Nephron progenitor cell (in vitro differentiated cells): ENCODE data around the gene SLC1A1.
A peak's percentile ranks its signal among the peaks of the same experiment; 100 is the strongest.

Experiments used
- DNase-seq: peaks from one replicate; pipeline ENCODE4 v3.0.0; 2021
- H3K27ac Mint-ChIP-seq: 2 replicates; pipeline ENCODE4 v1.8.0; 2021; ENCODE audit warnings: mild to moderate bottlenecking, moderate library complexity, mixed read lengths
- H3K27me3 Mint-ChIP-seq: 2 replicates; pipeline ENCODE4 v1.8.0; 2021; ENCODE audit warnings: mild to moderate bottlenecking, low read depth, mixed read lengths; ENCODE audit not compliant: poor library complexity
- H3K36me3 Mint-ChIP-seq: 2 replicates; pipeline ENCODE4 v1.8.0; 2021; ENCODE audit warnings: low read depth, mixed read lengths
- H3K4me1 Mint-ChIP-seq: 2 replicates; pipeline ENCODE4 v1.8.0; 2021; ENCODE audit warnings: mixed read lengths
- H3K4me3 Mint-ChIP-seq: 2 replicates; pipeline ENCODE4 v1.8.0; 2021; ENCODE audit warnings: mild to moderate bottlenecking, moderate library complexity, mixed read lengths
- H3K9me3 Mint-ChIP-seq: 2 replicates; pipeline ENCODE4 v1.8.0; 2021; ENCODE audit warnings: mild to moderate bottlenecking, moderate library complexity, mixed read lengths
- TF ChIP-seq, protein P1 (sequence below): fragments of 200-600 bp; sonication (generic); IDR thresholded peaks from 2 replicates; pipeline ENCODE4 v1.5.0; 2021; ENCODE audit warnings: antibody characterized with exemption

The SLC1A1 gene

DNA sequence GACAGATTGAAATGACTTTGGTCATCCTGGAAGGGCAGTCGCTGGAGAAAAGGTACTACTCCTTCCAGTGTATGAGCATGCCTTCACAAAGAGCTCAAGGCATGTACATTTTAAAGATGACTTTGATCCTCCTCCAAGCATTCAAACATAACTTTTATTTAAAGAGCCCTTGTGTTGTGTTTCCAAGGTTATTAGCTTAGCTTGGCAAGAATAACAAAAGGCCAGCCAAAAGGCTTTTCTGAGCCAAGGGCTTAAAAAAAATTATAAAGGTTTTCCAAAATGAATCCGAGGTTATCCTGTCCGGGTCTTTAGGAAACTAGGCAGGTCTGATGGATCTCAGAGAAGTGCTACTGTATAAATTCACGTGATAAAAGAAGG lies 100.8 kb downstream of the SLC1A1 start:
- H3K4me1 Mint-ChIP-seq, result peaks cover 14% of the 10 kb centered on the region
- no peak overlapping the region for H3K4me3 Mint-ChIP-seq
- peaks cover 4% of the 10 kb centered on the region for H3K27me3 Mint-ChIP-seq
- TF ChIP-seq, protein P1, sequence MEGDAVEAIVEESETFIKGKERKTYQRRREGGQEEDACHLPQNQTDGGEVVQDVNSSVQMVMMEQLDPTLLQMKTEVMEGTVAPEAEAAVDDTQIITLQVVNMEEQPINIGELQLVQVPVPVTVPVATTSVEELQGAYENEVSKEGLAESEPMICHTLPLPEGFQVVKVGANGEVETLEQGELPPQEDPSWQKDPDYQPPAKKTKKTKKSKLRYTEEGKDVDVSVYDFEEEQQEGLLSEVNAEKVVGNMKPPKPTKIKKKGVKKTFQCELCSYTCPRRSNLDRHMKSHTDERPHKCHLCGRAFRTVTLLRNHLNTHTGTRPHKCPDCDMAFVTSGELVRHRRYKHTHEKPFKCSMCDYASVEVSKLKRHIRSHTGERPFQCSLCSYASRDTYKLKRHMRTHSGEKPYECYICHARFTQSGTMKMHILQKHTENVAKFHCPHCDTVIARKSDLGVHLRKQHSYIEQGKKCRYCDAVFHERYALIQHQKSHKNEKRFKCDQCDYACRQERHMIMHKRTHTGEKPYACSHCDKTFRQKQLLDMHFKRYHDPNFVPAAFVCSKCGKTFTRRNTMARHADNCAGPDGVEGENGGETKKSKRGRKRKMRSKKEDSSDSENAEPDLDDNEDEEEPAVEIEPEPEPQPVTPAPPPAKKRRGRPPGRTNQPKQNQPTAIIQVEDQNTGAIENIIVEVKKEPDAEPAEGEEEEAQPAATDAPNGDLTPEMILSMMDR, result no peak
- DNase-seq, result no peak
- H3K27ac Mint-ChIP-seq, result no peak overlapping the region
- no peaks in the 10 kb centered on the region for H3K9me3 Mint-ChIP-seq
- H3K36me3 Mint-ChIP-seq, result no peaks in the 10 kb centered on the region

GRCh38 chr9:4592295-4592694 lies 102.0 kb downstream of the SLC1A1 start:
- no peak for DNase-seq
- TF ChIP-seq, protein P1, result no peak
- Mint-ChIP-seq H3K4me1 (peaks cover 22% of the 10 kb centered on the region), H3K36me3 (no peaks in the 10 kb centered on the region), H3K4me3 (no peak overlapping the region), H3K27ac (no peak overlapping the region), H3K27me3 (peaks cover 4% of the 10 kb centered on the region), H3K9me3 (no peaks in the 10 kb centered on the region)

- Mint-ChIP-seq H3K9me3 (no peaks in the 10 kb centered on the region), H3K36me3 (no peaks in the 10 kb centered on the region), H3K27ac (no peak overlapping the region), H3K4me3 (no peak overlapping the region), H3K4me1 (peaks cover 22% of the 10 kb centered on the region), H3K27me3 (peaks cover 4% of the 10 kb centered on the region)
- TF ChIP-seq, protein P1, result no peak
- no peak for DNase-seq
Observed at GRCh38 chr9:4592886-4593285, 102.6 kb downstream of the SLC1A1 start.

DNA sequence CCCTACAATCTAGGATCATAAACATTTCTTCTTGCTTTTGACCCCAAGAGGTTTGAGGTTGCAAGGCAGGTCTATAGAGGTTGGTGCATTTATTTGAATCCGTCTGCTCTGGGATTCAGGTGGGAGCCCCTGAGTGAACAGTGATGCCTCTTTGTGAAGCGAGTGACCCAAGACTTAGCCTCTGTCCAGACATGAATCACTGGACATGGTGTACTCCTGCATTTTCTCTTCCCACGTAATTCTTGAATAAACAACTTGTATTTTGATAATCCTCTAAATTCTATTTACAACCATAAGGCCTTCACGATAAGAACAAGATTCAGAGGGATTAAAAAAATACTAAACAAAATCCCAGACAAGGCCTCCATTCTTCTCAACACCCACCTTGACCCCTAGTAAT lies 104.3 kb downstream of the SLC1A1 start:
- H3K4me3 Mint-ChIP-seq, result no peak overlapping the region
- H3K27ac Mint-ChIP-seq, result no peak overlapping the region
- TF ChIP-seq, protein P1, result no peak
- H3K27me3 Mint-ChIP-seq, result peaks cover 7% of the 10 kb centered on the region
- no peaks in the 10 kb centered on the region for H3K36me3 Mint-ChIP-seq
- H3K9me3 Mint-ChIP-seq, result no peaks in the 10 kb centered on the region
- no peak for DNase-seq
- peaks cover 22% of the 10 kb centered on the region for H3K4me1 Mint-ChIP-seq

GRCh38 chr9:4594994-4595393 lies 104.7 kb downstream of the SLC1A1 start:
- Mint-ChIP-seq H3K36me3 (no peaks in the 10 kb centered on the region), H3K4me3 (no peak overlapping the region), H3K27ac (no peak overlapping the region), H3K9me3 (no peaks in the 10 kb centered on the region), H3K4me1 (peaks cover 22% of the 10 kb centered on the region), H3K27me3 (peaks cover 10% of the 10 kb centered on the region)
- TF ChIP-seq, protein P1, result no peak
- no peak for DNase-seq

- TF ChIP-seq, protein P1, result no peak
- Mint-ChIP-seq H3K36me3 (no peaks in the 10 kb centered on the region), H3K27ac (peak overlapping the region; percentile 84), H3K9me3 (no peaks in the 10 kb centered on the region), H3K4me3 (peak overlapping the region; percentile 9), H3K27me3 (peaks cover 18% of the 10 kb centered on the region), H3K4me1 (peaks cover 22% of the 10 kb centered on the region)
- DNase-seq, result no peak
Observed at GRCh38 chr9:4596165-4596922, 106.1 kb downstream of the SLC1A1 start.
